GM12872 (cell line): ENCODE data around the gene SETMAR.

Source experiments
- CTCF ChIP-seq: IDR thresholded peaks from 3 replicates; pipeline ENCODE4 v1.5.1; 2011; ENCODE audit warnings: low read depth, mild to moderate bottlenecking, low read length, moderate library complexity; ENCODE audit not compliant: insufficient read depth

SETMAR gene

GRCh38 chr3:4320096-4320911, 17.1 kb downstream of the SETMAR start:
- no peak for TF ChIP-seq CTCF

- TF ChIP-seq CTCF = no peak
These were observed 18.6 kb downstream of the SETMAR start for GRCh38 chr3:4321732-4322131.

GRCh38 chr3:4322635-4323034, 19.5 kb downstream of the SETMAR start:
- TF ChIP-seq CTCF = no peak

- TF ChIP-seq CTCF = no peak
These were observed 20.3 kb downstream of the SETMAR start for GRCh38 chr3:4323246-4324027.

GRCh38 chr3:4326868-4327267, 23.7 kb downstream of the SETMAR start:
- TF ChIP-seq CTCF = no peak

GRCh38 chr3:4332111-4332510, 28.9 kb downstream of the SETMAR start:
- TF ChIP-seq CTCF = no peak

- no peak for TF ChIP-seq CTCF
These were observed 29.4 kb downstream of the SETMAR start for GRCh38 chr3:4332574-4332973.
